ENCODE measurements around the gene KIF16B. TPM values are rescaled to one million over a fixed set of nuclear protein-coding genes. Genes with fewer than 3 reads are reported as not detected.

KIF16B gene
- total and polyA plus RNA-seq, 2 donors (not counting 3 experiments of a cell fraction or from before 2014, with no cell fraction given): 2.9 to 8.8 TPM

DNA sequence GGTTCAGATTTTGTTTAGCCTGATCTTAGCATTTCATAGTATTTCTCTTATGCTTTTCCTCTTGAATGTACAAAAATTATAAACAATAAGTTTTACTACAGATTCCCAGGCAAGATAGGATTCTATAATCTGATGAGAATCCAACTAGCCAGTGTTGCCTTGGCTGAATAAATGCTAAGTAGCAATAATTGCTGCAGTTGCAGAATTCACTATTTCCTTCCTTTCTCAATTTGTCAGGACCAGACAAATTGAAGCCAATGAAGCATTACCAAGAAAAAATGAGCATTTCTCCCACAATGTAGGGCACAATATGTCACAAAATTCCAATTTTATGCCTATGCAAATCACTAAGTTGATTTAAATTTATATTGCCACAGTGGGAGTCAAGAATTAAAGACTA, 260.2 kb downstream of the KIF16B start:
- Histone ChIP-seq H3K4me2 (ENCODE audit: insufficient read depth, low read length) (no peak overlapping the region), H3K79me2 (ENCODE audit: control insufficient read depth, insufficient read depth, low read length) (no peaks in the 10 kb centered on the region), H3K27me3 (ENCODE audit: control insufficient read depth in 2 of 2, insufficient read depth in 2 of 2, low read length in 2 of 2) (no peaks in the 10 kb centered on the region), H3K4me3 (replicated peaks in 1 of 3; ENCODE audit: insufficient read depth in 1 of 3, low read depth in 1 of 3, low read length in 3 of 3) (no peak overlapping the region), H3K9ac (replicated peaks; ENCODE audit: extremely low read depth, insufficient read depth, low read length) (no peak overlapping the region), H3K9me3 (replicated peaks; ENCODE audit: control insufficient read depth, insufficient read depth, low read length) (no peaks in the 10 kb centered on the region), H4K20me1 (replicated peaks; ENCODE audit: control insufficient read depth, extremely low read depth, insufficient read depth, low read length) (no peaks in the 10 kb centered on the region), H3K27ac (ENCODE audit: insufficient read depth, low read depth, low read length) (no peak overlapping the region), H3K9me1 (replicated peaks; ENCODE audit: control insufficient read depth, extremely low read depth, insufficient read depth, low read length) (no peaks in the 10 kb centered on the region), H2AFZ (ENCODE audit: low read depth, low read length) (no peak overlapping the region), H3K36me3 (ENCODE audit: control insufficient read depth in 2 of 2, extremely low read depth in 1 of 2, insufficient read depth in 2 of 2, low read length in 2 of 2) (no peaks in the 10 kb centered on the region), H3K4me1 (ENCODE audit: control insufficient read depth, extremely low read depth, insufficient read depth, low read length) (no peaks in the 10 kb centered on the region)
- dilution Hi-C loops (cut with MboI; ENCODE audit: extremely low pct_ligation_motif_present, low sequenced_read_pairs) (no loop called here), intact Hi-C loops (cut with micrococcal nuclease) (no loop called here)
- no TSS peak for BruUV-seq (replicated peaks)
- ChIA-PET CTCF (no interaction called here), POLR2A (no interaction called here)
- DNase-seq (ENCODE audit: low read depth, low spot score) (no peak), FAIRE-seq (no peak)
- no peak for TF ChIP-seq JUN (IDR thresholded peaks at IDR 0.05; ENCODE audit: borderline replicate concordance, insufficient read depth, insufficient read length, low read depth)

DNA sequence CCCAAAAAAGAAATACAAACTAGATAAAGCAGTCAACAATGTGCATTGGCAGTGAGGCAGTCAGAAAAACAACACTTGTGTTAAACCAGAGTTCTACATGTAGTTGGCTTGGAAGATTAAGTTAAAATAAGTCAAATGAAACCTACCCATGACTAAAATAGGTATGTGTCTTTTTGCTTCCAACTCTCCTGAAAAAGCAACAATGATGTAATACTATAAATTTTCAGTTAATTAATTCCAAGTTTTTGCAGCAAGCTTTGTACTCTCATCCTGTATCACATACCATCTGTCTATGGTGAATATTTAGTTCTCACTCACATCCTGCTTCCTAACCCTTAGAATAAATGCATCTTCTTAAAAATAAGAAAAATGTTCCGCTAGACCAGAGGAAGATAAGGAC, 261.5 kb downstream of the KIF16B start:
- Histone ChIP-seq H4K20me1 (replicated peaks; ENCODE audit: control insufficient read depth, extremely low read depth, insufficient read depth, low read length) (no peaks in the 10 kb centered on the region), H3K4me3 (replicated peaks in 1 of 3; ENCODE audit: insufficient read depth in 1 of 3, low read depth in 1 of 3, low read length in 3 of 3) (no peak overlapping the region), H3K36me3 (ENCODE audit: control insufficient read depth in 2 of 2, extremely low read depth in 1 of 2, insufficient read depth in 2 of 2, low read length in 2 of 2) (no peaks in the 10 kb centered on the region), H3K4me1 (ENCODE audit: control insufficient read depth, extremely low read depth, insufficient read depth, low read length) (no peaks in the 10 kb centered on the region), H3K9ac (replicated peaks; ENCODE audit: extremely low read depth, insufficient read depth, low read length) (no peak overlapping the region), H3K27me3 (ENCODE audit: control insufficient read depth in 2 of 2, insufficient read depth in 2 of 2, low read length in 2 of 2) (no peaks in the 10 kb centered on the region), H3K9me3 (replicated peaks; ENCODE audit: control insufficient read depth, insufficient read depth, low read length) (no peaks in the 10 kb centered on the region), H3K4me2 (ENCODE audit: insufficient read depth, low read length) (no peak overlapping the region), H2AFZ (ENCODE audit: low read depth, low read length) (no peak overlapping the region), H3K27ac (ENCODE audit: insufficient read depth, low read depth, low read length) (no peak overlapping the region), H3K79me2 (ENCODE audit: control insufficient read depth, insufficient read depth, low read length) (no peaks in the 10 kb centered on the region), H3K9me1 (replicated peaks; ENCODE audit: control insufficient read depth, extremely low read depth, insufficient read depth, low read length) (no peaks in the 10 kb centered on the region)
- no TSS peak for BruUV-seq (replicated peaks)
- FAIRE-seq: no peak
- no peak for DNase-seq (ENCODE audit: low read depth, low spot score)
- intact Hi-C loops (cut with micrococcal nuclease) (no loop called here), dilution Hi-C loops (cut with MboI; ENCODE audit: extremely low pct_ligation_motif_present, low sequenced_read_pairs) (no loop called here)
- no peak for TF ChIP-seq POLR2AphosphoS5 (IDR thresholded peaks at IDR 0.05; ENCODE audit: insufficient read depth, low read depth, low read length)
- TF ChIP-seq GATA2 (IDR thresholded peaks at IDR 0.05; ENCODE audit: insufficient read depth, insufficient read length, low read depth, low read length): no peak
- TF ChIP-seq EZH2 (IDR thresholded peaks at IDR 0.05; ENCODE audit: borderline replicate concordance, low read depth, low read length, severe bottlenecking): no peak
- no peak for TF ChIP-seq POLR2A (IDR thresholded peaks at IDR 0.05; ENCODE audit: low read depth, low read length)
- no peak for TF ChIP-seq FOS (IDR thresholded peaks at IDR 0.05; ENCODE audit: borderline replicate concordance, insufficient read depth, low read length)
- TF ChIP-seq, protein P1, sequence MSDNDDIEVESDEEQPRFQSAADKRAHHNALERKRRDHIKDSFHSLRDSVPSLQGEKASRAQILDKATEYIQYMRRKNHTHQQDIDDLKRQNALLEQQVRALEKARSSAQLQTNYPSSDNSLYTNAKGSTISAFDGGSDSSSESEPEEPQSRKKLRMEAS (IDR thresholded peaks at IDR 0.05; ENCODE audit: insufficient read depth, insufficient read length): no peak
- TF ChIP-seq, protein P2, sequence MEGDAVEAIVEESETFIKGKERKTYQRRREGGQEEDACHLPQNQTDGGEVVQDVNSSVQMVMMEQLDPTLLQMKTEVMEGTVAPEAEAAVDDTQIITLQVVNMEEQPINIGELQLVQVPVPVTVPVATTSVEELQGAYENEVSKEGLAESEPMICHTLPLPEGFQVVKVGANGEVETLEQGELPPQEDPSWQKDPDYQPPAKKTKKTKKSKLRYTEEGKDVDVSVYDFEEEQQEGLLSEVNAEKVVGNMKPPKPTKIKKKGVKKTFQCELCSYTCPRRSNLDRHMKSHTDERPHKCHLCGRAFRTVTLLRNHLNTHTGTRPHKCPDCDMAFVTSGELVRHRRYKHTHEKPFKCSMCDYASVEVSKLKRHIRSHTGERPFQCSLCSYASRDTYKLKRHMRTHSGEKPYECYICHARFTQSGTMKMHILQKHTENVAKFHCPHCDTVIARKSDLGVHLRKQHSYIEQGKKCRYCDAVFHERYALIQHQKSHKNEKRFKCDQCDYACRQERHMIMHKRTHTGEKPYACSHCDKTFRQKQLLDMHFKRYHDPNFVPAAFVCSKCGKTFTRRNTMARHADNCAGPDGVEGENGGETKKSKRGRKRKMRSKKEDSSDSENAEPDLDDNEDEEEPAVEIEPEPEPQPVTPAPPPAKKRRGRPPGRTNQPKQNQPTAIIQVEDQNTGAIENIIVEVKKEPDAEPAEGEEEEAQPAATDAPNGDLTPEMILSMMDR (IDR thresholded peaks at IDR 0.05; ENCODE audit: extremely low read depth in 1 of 2, insufficient read depth in 1 of 2, low read depth in 1 of 2, low read length in 2 of 2): no peak
- TF ChIP-seq MYC (IDR thresholded peaks at IDR 0.05; ENCODE audit: low read depth, low read length): no peak
- no peak for TF ChIP-seq JUN (IDR thresholded peaks at IDR 0.05; ENCODE audit: borderline replicate concordance, insufficient read depth, insufficient read length, low read depth)
- ChIA-PET POLR2A (no interaction called here), CTCF (no interaction called here)
